OCI-LY3 (cell line): Measurements from ENCODE around the gene ITSN1.

Experiments
- H2AFZ ChIP-seq: fragments of 200-600, 300-600 bp; shearing (Covaris generic); 2 replicates; pipeline ENCODE4 v1.6.0; 2014; ENCODE audit warnings: antibody characterized with exemption, low read depth, low read length
- H3K27ac ChIP-seq: fragments of 200-600, 300-600 bp; sonication (generic); 2 replicates; pipeline ENCODE4 v1.5.1; 2014; ENCODE audit warnings: mild to moderate bottlenecking, low read length, moderate library complexity, mixed read lengths
- H3K27me3 ChIP-seq: fragments of 200-600, 300-600 bp; sonication (generic); 2 replicates; pipeline ENCODE4 v1.6.1; 2014; ENCODE audit warnings: low read depth, low read length, mixed read lengths
- H3K36me3 ChIP-seq: fragments of 200-600, 300-600 bp; sonication (generic); replicated peaks from 2 replicates; pipeline ENCODE3; 2014; ENCODE audit warnings: low read depth, low read length, mixed read lengths
- H3K4me1 ChIP-seq: fragments of 300-600, 200-600 bp; sonication (generic); 2 replicates; pipeline ENCODE4 v1.6.1; 2014; ENCODE audit warnings: low read length, mixed read lengths
- H3K4me2 ChIP-seq: fragments of 200-600, 300-600 bp; sonication (generic); 2 replicates; pipeline ENCODE4 v1.6.1; 2014; ENCODE audit warnings: low read length, mixed read lengths
- H3K4me3 ChIP-seq: fragments of 300-600, 200-600 bp; sonication (generic); 2 replicates; pipeline ENCODE4 v1.5.1; 2014; ENCODE audit warnings: antibody characterized with exemption, mild to moderate bottlenecking, low read length, moderate library complexity
- H3K79me2 ChIP-seq: fragments of 300-600, 200-600 bp; shearing (Covaris generic); 2 replicates; pipeline ENCODE4 v1.6.1; 2014; ENCODE audit warnings: mild to moderate bottlenecking, low read length, mixed read lengths
- H3K9ac ChIP-seq: fragments of 300-600, 200-600 bp; shearing (Covaris generic); 2 replicates; pipeline ENCODE4 v1.6.0; 2014; ENCODE audit warnings: mild to moderate bottlenecking, low read length, moderate library complexity
- H3K9me3 ChIP-seq: fragments of 200-600, 300-600 bp; shearing (Covaris generic); 2 replicates; pipeline ENCODE4 v1.6.1; 2014; ENCODE audit warnings: low read length, mixed read lengths; ENCODE audit not compliant: insufficient read depth
- H4K20me1 ChIP-seq: fragments of 200-600, 300-600 bp; sonication (generic); 2 replicates; pipeline ENCODE4 v1.6.1; 2016; ENCODE audit warnings: low read length, mixed read lengths; ENCODE audit not compliant: insufficient read depth
- EZH2phosphoT487 ChIP-seq: fragments of 200-600 bp; shearing (Covaris generic); IDR thresholded peaks from 2 replicates; pipeline ENCODE4 v1.6.1; 2018; ENCODE audit warnings: antibody characterized with exemption, mixed run types, low read depth
- TF ChIP-seq, protein P1 (sequence below): fragments of 200-600, 300-600 bp; sonication (generic); IDR thresholded peaks from 2 replicates; pipeline ENCODE4 v1.5.1; 2014; ENCODE audit warnings: antibody characterized with exemption, low read length, low read depth

ITSN1 gene

DNA sequence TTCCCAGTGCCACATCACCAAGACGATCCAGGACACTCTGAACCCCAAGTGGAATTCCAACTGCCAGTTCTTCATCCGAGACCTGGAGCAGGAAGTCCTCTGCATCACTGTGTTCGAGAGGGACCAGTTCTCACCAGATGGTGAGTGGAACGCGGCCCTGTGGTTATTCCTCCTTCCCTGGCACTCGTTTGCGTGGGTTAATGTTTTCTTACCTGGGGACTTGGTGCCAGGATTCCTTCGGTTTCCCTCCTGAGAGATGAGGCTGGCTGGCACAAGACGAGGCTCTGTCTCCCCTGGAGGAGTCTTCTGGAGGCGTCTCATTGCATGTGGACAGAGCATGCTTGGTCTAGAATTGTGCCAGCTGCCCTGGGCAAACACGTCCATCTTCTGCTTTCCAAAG lies 244.0 kb downstream of the ITSN1 start:
- H3K9ac ChIP-seq, result no peak overlapping the region
- H3K4me2 ChIP-seq, result no peak overlapping the region
- no peaks in the 10 kb centered on the region for H3K36me3 ChIP-seq
- no peaks in the 10 kb centered on the region for H3K79me2 ChIP-seq
- H3K4me1 ChIP-seq, result no peaks in the 10 kb centered on the region
- H3K4me3 ChIP-seq, result no peak overlapping the region
- H3K9me3 ChIP-seq, result no peaks in the 10 kb centered on the region
- TF ChIP-seq, protein P1, sequence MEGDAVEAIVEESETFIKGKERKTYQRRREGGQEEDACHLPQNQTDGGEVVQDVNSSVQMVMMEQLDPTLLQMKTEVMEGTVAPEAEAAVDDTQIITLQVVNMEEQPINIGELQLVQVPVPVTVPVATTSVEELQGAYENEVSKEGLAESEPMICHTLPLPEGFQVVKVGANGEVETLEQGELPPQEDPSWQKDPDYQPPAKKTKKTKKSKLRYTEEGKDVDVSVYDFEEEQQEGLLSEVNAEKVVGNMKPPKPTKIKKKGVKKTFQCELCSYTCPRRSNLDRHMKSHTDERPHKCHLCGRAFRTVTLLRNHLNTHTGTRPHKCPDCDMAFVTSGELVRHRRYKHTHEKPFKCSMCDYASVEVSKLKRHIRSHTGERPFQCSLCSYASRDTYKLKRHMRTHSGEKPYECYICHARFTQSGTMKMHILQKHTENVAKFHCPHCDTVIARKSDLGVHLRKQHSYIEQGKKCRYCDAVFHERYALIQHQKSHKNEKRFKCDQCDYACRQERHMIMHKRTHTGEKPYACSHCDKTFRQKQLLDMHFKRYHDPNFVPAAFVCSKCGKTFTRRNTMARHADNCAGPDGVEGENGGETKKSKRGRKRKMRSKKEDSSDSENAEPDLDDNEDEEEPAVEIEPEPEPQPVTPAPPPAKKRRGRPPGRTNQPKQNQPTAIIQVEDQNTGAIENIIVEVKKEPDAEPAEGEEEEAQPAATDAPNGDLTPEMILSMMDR, result no peak
- TF ChIP-seq EZH2phosphoT487, result no peak
- H3K27me3 ChIP-seq, result no peaks in the 10 kb centered on the region
- no peaks in the 10 kb centered on the region for H4K20me1 ChIP-seq
- no peak overlapping the region for H3K27ac ChIP-seq
- H2AFZ ChIP-seq, result no peak overlapping the region

DNA sequence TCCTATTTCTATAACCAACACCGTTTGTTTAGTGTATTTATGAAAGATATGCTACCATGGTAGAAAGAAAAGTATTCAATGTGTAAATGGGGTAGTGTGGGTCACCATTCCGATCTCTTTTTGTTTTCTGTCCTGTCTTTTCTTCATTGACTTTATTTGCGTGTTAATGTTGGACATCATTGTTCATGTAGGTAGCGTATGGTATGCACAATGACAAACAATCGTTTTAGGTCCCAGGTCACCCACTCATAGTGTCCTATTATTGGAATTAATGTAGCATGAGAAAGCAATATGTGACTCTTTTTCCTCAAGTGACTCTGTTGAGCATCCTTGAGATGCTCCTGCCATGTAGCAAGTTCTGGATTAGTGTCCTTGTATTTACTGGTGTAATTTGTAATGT lies 247.9 kb downstream of the ITSN1 start:
- no peak for TF ChIP-seq EZH2phosphoT487
- TF ChIP-seq, protein P1, result no peak
- H3K4me3 ChIP-seq, result no peak overlapping the region
- no peaks in the 10 kb centered on the region for H4K20me1 ChIP-seq
- no peaks in the 10 kb centered on the region for H3K4me1 ChIP-seq
- H3K9ac ChIP-seq, result no peak overlapping the region
- no peaks in the 10 kb centered on the region for H3K79me2 ChIP-seq
- H3K4me2 ChIP-seq, result no peak overlapping the region
- H3K9me3 ChIP-seq, result no peaks in the 10 kb centered on the region
- no peak overlapping the region for H2AFZ ChIP-seq
- H3K36me3 ChIP-seq, result no peaks in the 10 kb centered on the region
- no peaks in the 10 kb centered on the region for H3K27me3 ChIP-seq
- no peak overlapping the region for H3K27ac ChIP-seq

DNA sequence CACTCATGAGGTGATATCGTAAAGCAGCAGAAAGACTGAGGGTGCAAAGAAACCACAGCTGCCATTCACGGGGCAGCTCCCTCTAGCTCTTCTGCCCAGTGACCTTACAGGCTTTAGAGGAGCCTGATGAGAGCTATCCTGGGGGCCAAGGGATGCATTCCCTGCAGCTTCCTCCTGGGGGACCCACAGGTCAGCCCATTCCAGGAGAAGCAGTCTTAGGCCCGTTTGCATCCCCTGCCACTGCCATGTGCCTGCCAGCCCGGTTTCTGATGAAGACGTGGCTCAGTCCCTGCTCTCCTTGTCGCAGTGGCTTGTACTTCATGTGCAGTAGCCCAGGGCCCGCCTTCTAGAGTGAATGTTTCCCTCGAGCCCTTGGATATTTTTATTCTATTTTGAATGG lies 250.6 kb downstream of the ITSN1 start:
- no peak for TF ChIP-seq EZH2phosphoT487
- TF ChIP-seq, protein P1, result no peak
- Histone ChIP-seq H2AFZ (no peak overlapping the region), H3K27ac (no peak overlapping the region), H3K9me3 (no peaks in the 10 kb centered on the region), H3K9ac (no peak overlapping the region), H3K79me2 (no peaks in the 10 kb centered on the region), H3K4me1 (no peaks in the 10 kb centered on the region), H3K27me3 (no peaks in the 10 kb centered on the region), H4K20me1 (no peaks in the 10 kb centered on the region), H3K4me3 (no peak overlapping the region), H3K36me3 (no peaks in the 10 kb centered on the region), H3K4me2 (no peak overlapping the region)

DNA sequence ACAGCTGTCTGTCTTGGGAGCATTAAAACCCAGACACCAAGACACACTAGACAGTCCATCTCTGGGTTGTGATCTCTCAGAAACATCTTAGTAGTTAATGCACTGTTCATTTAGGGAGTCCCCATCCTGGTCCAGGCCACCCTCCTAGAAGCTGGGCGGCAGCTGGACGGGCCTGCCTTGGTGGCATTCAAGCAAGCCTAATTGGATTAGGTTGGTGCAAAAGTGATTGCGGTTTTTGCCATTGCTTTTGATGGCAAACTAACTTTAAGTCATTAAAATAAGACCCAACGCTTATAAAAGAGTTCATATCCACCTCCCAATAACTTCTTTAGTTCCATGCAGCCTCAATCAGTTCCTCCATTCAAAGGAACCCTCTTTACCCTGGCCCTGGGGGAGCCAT lies 251.6 kb downstream of the ITSN1 start:
- Histone ChIP-seq H3K4me2 (no peak overlapping the region), H2AFZ (no peak overlapping the region), H3K27me3 (no peaks in the 10 kb centered on the region), H3K9ac (no peak overlapping the region), H4K20me1 (no peaks in the 10 kb centered on the region), H3K27ac (no peak overlapping the region), H3K36me3 (no peaks in the 10 kb centered on the region), H3K4me1 (no peaks in the 10 kb centered on the region), H3K4me3 (no peak overlapping the region), H3K9me3 (no peaks in the 10 kb centered on the region), H3K79me2 (no peaks in the 10 kb centered on the region)
- no peak for TF ChIP-seq EZH2phosphoT487
- TF ChIP-seq, protein P1, result no peak
